HG03439 (cell line): ENCODE measurements around the gene RPL37A.

Experiments
- ATAC-seq: cut with Tn5 transposase; IDR thresholded peaks from one replicate; pipeline ENCODE4 v1.9.1; 2021; ENCODE audit warnings: mild to moderate bottlenecking, moderate library complexity; ENCODE audit not compliant: unreplicated experiment

RPL37A gene

GRCh38 chr2:216486708-216487107, 11.9 kb upstream of the RPL37A start:
- ATAC-seq = no peak

GRCh38 chr2:216490061-216490460, 8.6 kb upstream of the RPL37A start:
- no peak for ATAC-seq

GRCh38 chr2:216491793-216492596, 6.6 kb upstream of the RPL37A start:
- ATAC-seq = peak; percentile 85

- ATAC-seq = no peak
Observed at GRCh38 chr2:216492597-216493333, 5.9 kb upstream of the RPL37A start.

GRCh38 chr2:216493334-216493685, 5.3 kb upstream of the RPL37A start:
- no peak for ATAC-seq

GRCh38 chr2:216495656-216496055, 3.0 kb upstream of the RPL37A start:
- ATAC-seq = no peak

GRCh38 chr2:216497382-216498069, 1.1 kb upstream of the RPL37A start:
- ATAC-seq = no peak

- ATAC-seq = no peak
Observed at GRCh38 chr2:216498070-216498378, 620 bp upstream of the RPL37A start.

GRCh38 chr2:216499641-216500218, 1.1 kb downstream of the RPL37A start:
- ATAC-seq = no peak

- no peak for ATAC-seq
Observed at GRCh38 chr2:216500572-216500971, 1.9 kb downstream of the RPL37A start.

- no peak for ATAC-seq
Observed at GRCh38 chr2:216501854-216502253, 3.2 kb downstream of the RPL37A start.

- no peak for ATAC-seq
Observed at GRCh38 chr2:216502381-216503158, 3.9 kb downstream of the RPL37A start.

GRCh38 chr2:216503159-216503629, 4.5 kb downstream of the RPL37A start:
- no peak for ATAC-seq

- no peak for ATAC-seq
Observed at GRCh38 chr2:216503697-216504375, 5.2 kb downstream of the RPL37A start.

GRCh38 chr2:216504376-216504762, 5.7 kb downstream of the RPL37A start:
- no peak for ATAC-seq

- ATAC-seq = no peak
Observed at GRCh38 chr2:216505133-216506106, 6.8 kb downstream of the RPL37A start.

- no peak for ATAC-seq
Observed at GRCh38 chr2:216507220-216508160, 8.8 kb downstream of the RPL37A start.

GRCh38 chr2:216508229-216508628, 9.6 kb downstream of the RPL37A start:
- ATAC-seq = no peak
